HepG2 (cell line): ENCODE results near the gene SERINC5.

ENCODE experiments used
- ARNT ChIP-seq: fragments of 450-650 bp; IDR thresholded peaks from 2 replicates; pipeline ENCODE4 v1.6.1; 2017
- ELF4 ChIP-seq: sonication (generic); formaldehyde crosslinking; IDR thresholded peaks from 2 replicates; pipeline ENCODE4 v1.5.0; 2020; ENCODE audit warnings: missing genetic modification reagents, mild to moderate bottlenecking, moderate library complexity, borderline replicate concordance
- HDAC1 ChIP-seq: sonication (generic); formaldehyde crosslinking; IDR thresholded peaks from 2 replicates; pipeline ENCODE4 v1.5.1; 2020; ENCODE audit warnings: mild to moderate bottlenecking, missing genetic modification reagents
- NR2F1 ChIP-seq, 2 experiments: fragments of 450-650 bp in 1 of 2; formaldehyde crosslinking in 1 of 2; IDR thresholded peaks; 2 replicates each; pipeline versions ENCODE4 v1.5.0 to v1.6.1; 2016 to 2020; ENCODE audit warnings: mild to moderate bottlenecking in 1 of 2, missing compliant biosample characterization in 1 of 2, missing genetic modification reagents in 1 of 2, moderate library complexity in 1 of 2
- NRL ChIP-seq: sonication (generic); formaldehyde crosslinking; IDR thresholded peaks from 2 replicates; pipeline ENCODE4 v1.5.0; 2020; ENCODE audit warnings: missing genetic modification reagents, mild to moderate bottlenecking, moderate library complexity, borderline replicate concordance
- RAD21 ChIP-seq: fragments of 450-650 bp; formaldehyde crosslinking; IDR thresholded peaks from 2 replicates; pipeline ENCODE4 v1.5.0; 2020; ENCODE audit warnings: mild to moderate bottlenecking
- ZFP41 ChIP-seq: sonication (generic); formaldehyde crosslinking; IDR thresholded peaks from 2 replicates; pipeline ENCODE4 v1.4.0; 2020; ENCODE audit warnings: mild to moderate bottlenecking, missing genetic modification reagents, borderline replicate concordance
- ZNF383 ChIP-seq: sonication (generic); formaldehyde crosslinking; IDR thresholded peaks from 2 replicates; pipeline ENCODE4 v1.4.0; 2020; ENCODE audit warnings: missing genetic modification reagents, mild to moderate bottlenecking, borderline replicate concordance
- TF ChIP-seq, protein P1 (sequence below): sonication (generic); formaldehyde crosslinking; IDR thresholded peaks from 2 replicates; pipeline ENCODE4 v1.5.0; 2020; ENCODE audit warnings: mild to moderate bottlenecking, missing genetic modification reagents, borderline replicate concordance

- TF ChIP-seq, protein P1, sequence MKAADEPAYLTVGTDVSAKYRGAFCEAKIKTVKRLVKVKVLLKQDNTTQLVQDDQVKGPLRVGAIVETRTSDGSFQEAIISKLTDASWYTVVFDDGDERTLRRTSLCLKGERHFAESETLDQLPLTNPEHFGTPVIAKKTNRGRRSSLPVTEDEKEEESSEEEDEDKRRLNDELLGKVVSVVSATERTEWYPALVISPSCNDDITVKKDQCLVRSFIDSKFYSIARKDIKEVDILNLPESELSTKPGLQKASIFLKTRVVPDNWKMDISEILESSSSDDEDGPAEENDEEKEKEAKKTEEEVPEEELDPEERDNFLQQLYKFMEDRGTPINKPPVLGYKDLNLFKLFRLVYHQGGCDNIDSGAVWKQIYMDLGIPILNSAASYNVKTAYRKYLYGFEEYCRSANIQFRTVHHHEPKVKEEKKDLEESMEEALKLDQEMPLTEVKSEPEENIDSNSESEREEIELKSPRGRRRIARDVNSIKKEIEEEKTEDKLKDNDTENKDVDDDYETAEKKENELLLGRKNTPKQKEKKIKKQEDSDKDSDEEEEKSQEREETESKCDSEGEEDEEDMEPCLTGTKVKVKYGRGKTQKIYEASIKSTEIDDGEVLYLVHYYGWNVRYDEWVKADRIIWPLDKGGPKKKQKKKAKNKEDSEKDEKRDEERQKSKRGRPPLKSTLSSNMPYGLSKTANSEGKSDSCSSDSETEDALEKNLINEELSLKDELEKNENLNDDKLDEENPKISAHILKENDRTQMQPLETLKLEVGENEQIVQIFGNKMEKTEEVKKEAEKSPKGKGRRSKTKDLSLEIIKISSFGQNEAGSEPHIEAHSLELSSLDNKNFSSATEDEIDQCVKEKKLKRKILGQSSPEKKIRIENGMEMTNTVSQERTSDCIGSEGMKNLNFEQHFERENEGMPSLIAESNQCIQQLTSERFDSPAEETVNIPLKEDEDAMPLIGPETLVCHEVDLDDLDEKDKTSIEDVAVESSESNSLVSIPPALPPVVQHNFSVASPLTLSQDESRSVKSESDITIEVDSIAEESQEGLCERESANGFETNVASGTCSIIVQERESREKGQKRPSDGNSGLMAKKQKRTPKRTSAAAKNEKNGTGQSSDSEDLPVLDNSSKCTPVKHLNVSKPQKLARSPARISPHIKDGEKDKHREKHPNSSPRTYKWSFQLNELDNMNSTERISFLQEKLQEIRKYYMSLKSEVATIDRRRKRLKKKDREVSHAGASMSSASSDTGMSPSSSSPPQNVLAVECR: no peak
- TF ChIP-seq NR2F1 (CRISPR knock-in tag; IDR thresholded peaks at IDR 0.05) (no peak), ZFP41 (CRISPR knock-in tag) (no peak), ZNF383 (no peak), NRL (no peak), ARNT (no peak), ELF4 (CRISPR knock-in tag) (no peak), HDAC1 (CRISPR knock-in tag) (no peak), RAD21 (CRISPR knock-in tag) (no peak)
Measured at GRCh38 chr5:80276186-80276585, 20.3 kb upstream of the SERINC5 start.
